NCI-H460 (cell line): ENCODE measurements around the gene SGO1. TPM values are rescaled to one million over a fixed set of nuclear protein-coding genes. Genes with fewer than 3 reads are reported as not detected.

Source experiments
- small RNA-seq, 2 experiments: library from RNA; depleted of rRNA; stranded (forward); fragments of <200 nt; gene quantifications; one replicate each; pipeline ENCODE3, GENCODE V24; 2014
- total RNA-seq: library from RNA; depleted of rRNA; stranded (reverse); fragments of >200 nt; shearing (Covaris generic); gene quantifications from 2 replicates; pipeline ENCODE4 v1.2.3, GENCODE V29; 2014; rRNA removed

SGO1 gene
- total RNA-seq, 1 experiment from 2014 or later, result 16.6 TPM

Small RNA genes within 50 kb of the gene (small RNA-seq; reads per million reads assigned to genes)
- 0 reads per million in 2 experiments for gene MIR3135A

Other genes with a start within 250 kb of the SGO1 start
- 28.8 and 31.4 TPM in 2 replicates for gene RAB5A, start 239.1 kb downstream of the SGO1 start, total RNA-seq
- not detected in 2 replicates for gene PP2D1, start 173.9 kb downstream of the SGO1 start, total RNA-seq
- 5.5 and 6.7 TPM in 2 replicates for gene KAT2B, start 145.8 kb downstream of the SGO1 start, total RNA-seq